AG04450 (cell line): ENCODE results near the gene ST3GAL5. TPM values are rescaled to one million over a fixed set of nuclear protein-coding genes. Genes with fewer than 3 reads are reported as not detected.

Source experiments
- CTCF ChIA-PET: fragments of 300-600, 350-600 bp; formaldehyde crosslinking; extraction: SDS; loops from one replicate; lab custom pipeline; 2022; ENCODE audit warnings: antibody characterized with exemption, inconsistent platforms; lab: Charles Lee
- POLR2A ChIA-PET: fragments of 350-600 bp; formaldehyde crosslinking; extraction: SDS; loops from one replicate; lab custom pipeline; 2021; ENCODE audit warnings: antibody characterized with exemption, inconsistent platforms; lab: Yijun Ruan, JAX
- DNase-seq: peaks from one replicate; pipeline ENCODE4 v3.0.0-alpha.2; 2011; ENCODE audit warnings: low read depth, low spot score
- H3K27ac ChIP-seq: one replicate; pipeline ENCODE4 v1.5.1; 2012; ENCODE audit warnings: low read depth, low read length, control low read depth
- H3K27me3 ChIP-seq: one replicate; pipeline ENCODE4 v1.6.0; 2012; ENCODE audit warnings: low read length; ENCODE audit not compliant: control insufficient read depth, insufficient read depth
- H3K4me3 ChIP-seq: 2 replicates; pipeline ENCODE4 v1.5.1; 2011; ENCODE audit warnings: mild to moderate bottlenecking, low read depth, low read length, control low read depth
- H3K9me3 ChIP-seq: 2 replicates; pipeline ENCODE4 v1.5.1; 2012; ENCODE audit warnings: low read length; ENCODE audit not compliant: control insufficient read depth, insufficient read depth
- polyA plus RNA-seq: library from polyadenylated mRNA; depleted of rRNA; stranded (reverse); fragments of >200 nt; gene quantifications from 2 replicates; pipeline ENCODE4 v1.2.3, GENCODE V29; 2011
- TF ChIP-seq, protein P1 (sequence below): IDR thresholded peaks from 2 replicates; pipeline ENCODE4 v1.5.1; 2011; ENCODE audit warnings: low read depth, low read length, control low read depth, inconsistent platforms

The ST3GAL5 gene
- polyA plus RNA-seq, 1 experiment: 26.8 TPM

DNA sequence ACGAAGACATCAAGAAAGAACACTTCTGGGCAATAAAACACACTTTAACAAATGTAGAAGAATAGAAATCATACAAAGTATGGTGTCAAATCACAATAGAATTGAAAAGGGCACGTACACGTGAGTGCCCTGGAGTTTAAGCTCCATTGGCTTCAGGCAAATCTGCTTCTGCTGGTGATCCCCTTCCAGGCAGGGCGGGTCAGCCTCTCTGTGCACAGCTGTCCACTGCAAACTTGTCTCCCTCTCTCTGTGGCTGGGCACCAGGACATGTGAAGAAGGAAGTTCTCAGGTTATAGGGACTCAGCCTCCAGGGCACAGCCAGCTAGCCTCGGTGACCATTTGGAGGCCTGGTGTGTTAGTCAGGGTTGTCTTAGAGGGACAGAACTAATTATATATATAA, 66.0 kb downstream of the ST3GAL5 start:
- TF ChIP-seq, protein P1, sequence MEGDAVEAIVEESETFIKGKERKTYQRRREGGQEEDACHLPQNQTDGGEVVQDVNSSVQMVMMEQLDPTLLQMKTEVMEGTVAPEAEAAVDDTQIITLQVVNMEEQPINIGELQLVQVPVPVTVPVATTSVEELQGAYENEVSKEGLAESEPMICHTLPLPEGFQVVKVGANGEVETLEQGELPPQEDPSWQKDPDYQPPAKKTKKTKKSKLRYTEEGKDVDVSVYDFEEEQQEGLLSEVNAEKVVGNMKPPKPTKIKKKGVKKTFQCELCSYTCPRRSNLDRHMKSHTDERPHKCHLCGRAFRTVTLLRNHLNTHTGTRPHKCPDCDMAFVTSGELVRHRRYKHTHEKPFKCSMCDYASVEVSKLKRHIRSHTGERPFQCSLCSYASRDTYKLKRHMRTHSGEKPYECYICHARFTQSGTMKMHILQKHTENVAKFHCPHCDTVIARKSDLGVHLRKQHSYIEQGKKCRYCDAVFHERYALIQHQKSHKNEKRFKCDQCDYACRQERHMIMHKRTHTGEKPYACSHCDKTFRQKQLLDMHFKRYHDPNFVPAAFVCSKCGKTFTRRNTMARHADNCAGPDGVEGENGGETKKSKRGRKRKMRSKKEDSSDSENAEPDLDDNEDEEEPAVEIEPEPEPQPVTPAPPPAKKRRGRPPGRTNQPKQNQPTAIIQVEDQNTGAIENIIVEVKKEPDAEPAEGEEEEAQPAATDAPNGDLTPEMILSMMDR: no peak
- no peak for DNase-seq
- no peaks in the 10 kb centered on the region for H3K9me3 ChIP-seq
- no peak overlapping the region for H3K27ac ChIP-seq
- peaks cover 5% of the 10 kb centered on the region for H3K27me3 ChIP-seq
- ChIA-PET POLR2A (no interaction called here), CTCF (interaction anchor here (0.8 to 13.1 kb wide), 3 partner anchors 9 to 255 kb away, joined by 3 to 375 read pairs (median 6); no protein-coding TSS in a partner anchor)
- H3K4me3 ChIP-seq: no peak overlapping the region

DNA sequence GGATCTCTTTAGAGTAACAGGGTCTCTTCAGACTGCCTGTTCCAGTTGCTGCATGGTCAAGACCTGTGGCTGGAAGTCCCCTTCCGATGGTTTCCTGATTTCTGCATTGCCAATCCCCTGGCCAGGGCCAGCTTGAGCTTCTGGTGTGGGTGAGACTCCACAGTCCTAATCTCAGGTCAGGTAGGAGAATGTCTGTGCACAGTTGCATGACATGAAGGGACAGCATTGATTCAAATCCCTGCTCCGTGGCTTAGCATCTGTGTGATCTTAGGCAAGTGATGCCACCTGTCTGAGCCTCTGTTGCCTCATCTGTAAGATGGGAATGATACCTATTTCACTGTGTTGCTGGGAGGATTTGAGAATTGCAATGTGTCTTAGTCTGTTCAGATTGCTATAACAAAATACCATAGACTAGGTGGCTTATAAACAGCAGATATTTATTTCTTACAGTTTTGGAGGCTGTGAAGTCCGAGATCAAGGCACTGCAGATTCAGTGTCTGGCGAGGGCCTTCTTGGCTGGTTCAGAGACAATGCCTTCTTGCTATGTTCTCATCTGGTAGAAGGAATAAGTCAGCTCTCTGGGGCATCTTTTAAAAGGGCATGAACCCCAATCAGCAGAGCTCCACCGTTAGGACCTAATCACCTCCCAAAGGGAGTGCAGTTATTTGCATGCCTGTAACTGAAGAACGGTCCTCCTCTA, 68.8 kb downstream of the ST3GAL5 start:
- Histone ChIP-seq H3K4me3 (no peak overlapping the region), H3K27me3 (peaks cover 5% of the 10 kb centered on the region), H3K27ac (no peak overlapping the region), H3K9me3 (no peaks in the 10 kb centered on the region)
- ChIA-PET POLR2A (no interaction called here), CTCF (interaction anchor here (1.2 to 2.8 kb wide), 4 partner anchors 69 to 260 kb away, joined by 3 to 14 read pairs (median 6); no protein-coding TSS in a partner anchor)
- no peak for DNase-seq
- TF ChIP-seq, protein P1: no peak

DNA sequence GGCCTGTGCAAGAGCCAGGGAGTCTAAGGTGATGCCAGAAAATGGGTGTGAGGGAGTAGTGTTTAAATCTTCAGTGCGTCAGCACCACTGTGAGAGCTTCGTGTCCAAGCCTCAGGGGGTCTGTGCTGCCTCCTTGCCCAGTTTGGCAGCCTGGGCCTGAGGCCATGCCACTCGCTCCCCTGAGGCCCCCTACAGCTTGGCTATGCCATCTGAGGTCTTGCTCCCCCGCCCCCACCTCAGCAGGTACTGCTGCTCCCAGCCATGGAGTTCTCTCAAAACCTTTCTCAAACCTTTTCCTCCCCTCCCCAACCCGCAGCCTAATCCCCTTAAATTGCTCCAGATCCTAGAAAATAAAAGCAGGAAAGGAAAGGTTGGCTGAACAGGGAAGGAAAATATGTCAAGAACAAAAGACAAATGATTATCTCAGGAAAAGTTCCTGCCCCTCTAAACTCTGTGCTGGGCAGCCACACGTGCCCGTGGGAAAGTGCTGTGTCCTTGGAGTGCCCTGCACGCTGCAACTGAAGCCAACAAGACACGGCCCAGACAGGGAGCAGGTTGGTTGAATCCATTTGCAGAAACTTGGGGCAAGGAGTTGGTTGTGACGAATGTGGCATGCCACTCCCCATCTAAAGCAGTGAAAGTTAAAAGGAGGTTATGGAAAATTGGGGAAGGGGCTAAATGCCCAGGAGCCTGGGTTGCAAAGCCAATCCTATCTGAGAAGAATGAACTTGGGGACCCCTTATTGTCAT, 73.8 kb downstream of the ST3GAL5 start:
- no peak for DNase-seq
- ChIA-PET POLR2A (interaction anchor here (0.9 to 1.1 kb wide), 4 partner anchors 61 to 86 kb away, joined by 3 to 5 read pairs (median 3); partner anchors contain the start of gene ATOH8), CTCF (interaction anchor here (0.6 to 9.1 kb wide), 42 partner anchors 8 to 333 kb away, joined by 3 to 203 read pairs (median 6); partner anchors contain the start of gene ATOH8)
- Histone ChIP-seq H3K9me3 (no peaks in the 10 kb centered on the region), H3K27ac (no peak overlapping the region), H3K4me3 (no peak overlapping the region), H3K27me3 (no peaks in the 10 kb centered on the region)
- TF ChIP-seq, protein P1: no peak

DNA sequence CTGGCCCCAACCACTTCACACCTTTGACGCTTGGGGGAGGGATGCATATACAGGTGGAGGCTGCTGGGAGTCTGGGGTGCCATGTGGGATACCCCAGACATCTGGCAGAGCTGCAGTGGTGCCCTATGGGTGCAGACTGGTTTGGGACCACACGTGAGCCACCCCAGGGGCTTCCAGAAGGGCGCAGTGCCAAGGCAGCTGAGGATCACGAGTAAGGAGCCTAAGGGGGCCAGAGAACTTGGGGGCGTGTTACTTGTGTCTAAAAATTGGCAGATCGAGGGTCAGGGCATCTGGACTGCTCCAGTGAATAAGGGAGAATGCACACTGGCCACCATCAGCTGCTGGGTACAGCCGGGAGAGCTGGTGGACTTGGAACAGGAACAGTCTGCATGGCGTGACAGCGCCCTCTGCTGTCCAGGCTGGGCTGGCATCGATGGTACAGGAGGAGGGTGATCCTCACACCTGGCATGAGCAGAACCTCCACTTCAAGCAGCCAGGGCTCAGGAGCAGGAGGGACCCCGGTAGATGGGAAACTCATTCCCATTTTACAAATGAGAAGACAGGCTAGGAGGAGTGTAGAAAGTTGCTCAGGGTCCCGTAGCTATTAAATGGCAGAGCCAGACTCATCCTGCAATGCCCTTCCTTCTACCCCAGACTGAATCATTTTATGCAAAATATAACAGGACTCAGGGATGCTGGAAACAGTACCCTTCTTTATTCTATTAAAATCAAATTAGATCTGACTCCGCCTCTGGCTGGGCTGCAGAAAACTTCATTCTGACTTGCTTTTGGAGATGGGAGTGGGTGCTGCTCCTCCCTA, 74.6 kb downstream of the ST3GAL5 start:
- no peaks in the 10 kb centered on the region for H3K9me3 ChIP-seq
- H3K27me3 ChIP-seq: no peaks in the 10 kb centered on the region
- H3K27ac ChIP-seq: no peak overlapping the region
- TF ChIP-seq, protein P1: peak; percentile 99
- H3K4me3 ChIP-seq: no peak overlapping the region
- CTCF ChIA-PET: interaction anchor here (0.5 to 9.1 kb wide), 33 partner anchors 8 to 425 kb away, joined by 3 to 203 read pairs (median 6); partner anchors contain the start of gene ATOH8
- peak; percentile 70 for DNase-seq
- POLR2A ChIA-PET: interaction anchor here (0.9 to 1.1 kb wide), 4 partner anchors 61 to 85 kb away, joined by 3 to 5 read pairs (median 3); partner anchors contain the start of gene ATOH8
